Midbrain (tissue), 1 donor: ENCODE measurements around the gene APBA1.

Source experiments
- DNase-seq: peaks from one replicate; lab custom pipeline; 2025; lab: John Stamatoyannopoulos, UW

Gene APBA1

DNA sequence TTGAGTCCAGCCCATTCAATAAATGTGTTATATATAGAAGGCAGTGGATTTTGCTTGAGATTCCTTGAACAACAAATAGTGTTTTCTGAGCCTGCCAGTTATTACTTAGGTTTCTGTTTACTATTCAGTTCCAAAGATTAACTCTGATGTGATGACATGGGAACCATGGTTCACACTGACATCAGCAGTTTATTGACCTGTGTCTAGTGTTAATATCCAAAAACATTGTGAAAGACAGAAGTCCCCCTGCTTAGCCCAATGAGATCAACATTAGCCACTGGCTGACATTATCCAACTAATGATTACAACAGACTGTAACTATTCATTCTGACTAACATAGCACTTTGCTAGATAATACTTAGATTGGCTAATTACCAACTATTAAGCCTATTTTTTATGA is 14.9 kb downstream of the APBA1 start:
- no peak for DNase-seq

- no peak for DNase-seq
Measured at GRCh38 chr9:69655065-69655464, 17.1 kb downstream of the APBA1 start.

DNA sequence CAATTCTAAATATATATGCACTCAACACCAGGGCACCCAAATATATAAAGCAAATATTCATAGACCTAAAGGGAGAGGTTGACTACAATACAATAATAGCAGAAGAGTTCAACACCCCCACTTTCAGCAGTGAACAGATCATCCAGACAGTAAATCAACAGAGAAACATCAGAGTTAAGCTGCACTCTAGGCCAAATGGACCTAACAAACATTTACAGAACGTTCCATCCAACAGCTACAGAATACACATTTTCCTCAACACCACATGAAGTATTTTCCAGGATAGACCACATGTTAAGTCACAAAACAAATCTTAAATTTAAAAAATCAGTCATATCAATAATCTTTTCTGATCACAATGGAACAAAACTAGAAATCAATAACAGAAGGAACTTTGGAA is 18.9 kb downstream of the APBA1 start:
- no peak for DNase-seq

GRCh38 chr9:69649566-69650250 is 22.5 kb downstream of the APBA1 start:
- no peak for DNase-seq

DNA sequence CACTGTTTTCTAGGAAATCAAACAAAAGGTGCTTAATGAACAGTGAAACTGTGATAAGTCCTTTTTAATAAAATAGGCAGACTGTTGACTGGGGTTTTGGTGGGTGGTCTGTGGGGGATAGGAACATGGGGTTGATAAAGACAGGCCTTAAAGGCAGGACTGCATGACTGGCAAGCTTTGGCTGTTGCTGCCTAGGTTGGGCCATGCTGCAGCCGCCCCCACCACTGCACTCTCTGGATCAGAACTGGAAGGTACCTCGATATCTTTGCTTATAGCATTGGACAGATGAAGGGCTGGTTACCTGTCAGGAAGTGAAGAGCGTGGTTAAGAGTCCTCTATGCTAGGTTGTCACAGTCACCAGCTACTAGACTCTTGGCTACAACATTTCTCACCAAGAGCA is 24.4 kb downstream of the APBA1 start:
- DNase-seq: no peak

DNA sequence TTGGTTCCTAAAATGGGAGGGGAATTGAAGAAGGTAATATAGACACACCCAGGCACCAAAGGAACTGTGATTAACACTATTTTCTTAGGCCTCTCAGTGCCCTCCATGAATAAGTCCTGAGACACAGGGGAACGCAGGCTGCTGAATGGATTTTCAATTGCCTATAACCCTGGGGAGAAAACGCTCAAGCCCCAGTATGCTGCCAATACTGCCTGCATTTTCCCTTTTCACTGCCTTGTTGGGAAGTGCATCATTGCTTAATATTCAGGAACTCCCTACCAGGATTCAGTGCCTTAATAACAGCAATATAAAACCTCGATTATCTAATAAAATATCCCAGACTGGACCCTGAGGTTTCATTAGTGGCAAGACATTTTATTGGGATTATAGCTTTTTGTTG is 25.4 kb downstream of the APBA1 start:
- DNase-seq: no peak

DNA sequence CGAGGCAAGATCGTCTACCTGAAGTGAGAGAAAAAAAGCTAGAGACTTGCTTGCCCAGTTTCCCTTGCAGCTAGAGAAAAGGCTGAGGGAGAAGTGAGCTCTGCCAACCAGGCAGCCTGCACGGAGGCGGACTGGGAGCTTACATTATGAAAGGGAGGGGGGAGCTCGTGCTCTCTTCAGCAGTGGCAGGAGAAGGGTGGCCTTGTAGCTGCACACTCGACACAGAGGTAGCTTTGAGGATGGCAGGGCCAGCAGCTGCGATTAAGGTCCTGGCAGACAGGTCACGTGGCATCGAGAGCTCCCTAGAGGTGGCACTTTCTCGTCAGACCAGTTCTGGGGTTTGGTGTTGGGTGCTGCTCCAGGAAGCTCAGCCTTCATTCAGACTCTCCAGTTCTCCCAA is 26.7 kb downstream of the APBA1 start:
- DNase-seq: peak; percentile 9

- no peak for DNase-seq
Measured at GRCh38 chr9:69643098-69643497, 29.1 kb downstream of the APBA1 start.

DNA sequence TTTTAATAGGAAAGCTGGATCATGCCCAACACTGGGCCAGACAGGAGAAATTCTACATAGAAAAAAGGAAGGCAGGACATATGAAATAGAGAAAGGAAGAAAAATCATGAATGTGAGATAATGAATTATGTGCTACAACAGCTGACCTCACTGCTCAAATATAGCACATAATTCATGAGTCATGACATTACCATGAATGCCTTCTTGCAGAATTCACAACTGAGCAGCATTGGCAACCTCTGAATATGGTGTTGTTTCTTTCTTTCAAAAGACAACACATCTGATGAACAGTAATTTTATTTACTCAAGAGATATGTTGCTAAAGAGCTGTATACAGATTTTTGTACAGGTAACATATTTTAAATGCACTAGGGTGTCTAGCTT is 34.4 kb downstream of the APBA1 start:
- no peak for DNase-seq

DNA sequence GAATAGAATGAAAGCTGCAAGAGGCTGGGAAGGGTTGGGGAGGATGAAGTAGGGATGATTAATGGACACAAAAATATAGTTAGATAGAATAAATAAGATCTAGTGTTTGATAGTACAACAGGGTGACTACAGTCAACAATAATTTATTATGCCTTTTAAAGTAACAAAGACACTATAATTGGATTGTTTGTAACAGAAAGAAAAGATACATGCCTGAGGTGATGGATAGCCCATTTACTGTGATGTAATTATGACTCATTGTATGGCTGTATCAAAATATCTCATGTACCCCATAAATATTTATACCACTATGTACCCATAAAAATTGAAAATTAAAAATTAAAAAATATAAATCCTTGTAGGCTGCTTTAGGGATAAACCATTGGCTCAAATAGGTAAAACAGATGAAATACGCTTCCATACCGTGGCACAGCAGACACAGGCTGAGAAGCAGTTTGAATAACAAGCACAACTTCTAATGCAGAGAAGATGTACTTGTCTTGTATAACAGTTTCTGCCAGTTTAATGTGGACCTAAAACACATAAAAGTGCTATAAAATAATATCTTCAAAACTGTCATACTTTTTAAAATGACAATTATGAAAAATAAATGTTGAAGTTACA is 34.9 kb downstream of the APBA1 start:
- no peak for DNase-seq

- DNase-seq: no peak
Measured at GRCh38 chr9:69633716-69634115, 38.5 kb downstream of the APBA1 start.

DNA sequence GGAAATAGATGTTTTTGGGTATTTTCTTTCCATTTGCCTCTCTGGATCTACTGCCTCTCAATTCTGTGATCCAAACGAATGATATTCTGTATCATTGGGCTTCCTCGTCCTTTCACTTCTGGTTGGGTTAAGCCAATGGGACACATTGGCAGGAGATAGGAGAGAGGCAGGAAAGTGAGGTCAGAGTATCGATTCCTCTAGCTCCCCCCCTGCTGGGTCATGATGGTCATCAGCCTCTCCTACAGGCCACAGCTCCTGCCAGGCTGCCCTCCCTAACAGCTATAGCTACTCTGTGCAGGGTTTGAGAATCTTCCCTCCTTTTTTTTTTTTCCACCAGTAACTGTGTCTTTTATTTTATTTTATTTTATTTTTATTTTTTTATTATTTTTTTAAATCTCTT is 39.4 kb downstream of the APBA1 start:
- no peak for DNase-seq

DNA sequence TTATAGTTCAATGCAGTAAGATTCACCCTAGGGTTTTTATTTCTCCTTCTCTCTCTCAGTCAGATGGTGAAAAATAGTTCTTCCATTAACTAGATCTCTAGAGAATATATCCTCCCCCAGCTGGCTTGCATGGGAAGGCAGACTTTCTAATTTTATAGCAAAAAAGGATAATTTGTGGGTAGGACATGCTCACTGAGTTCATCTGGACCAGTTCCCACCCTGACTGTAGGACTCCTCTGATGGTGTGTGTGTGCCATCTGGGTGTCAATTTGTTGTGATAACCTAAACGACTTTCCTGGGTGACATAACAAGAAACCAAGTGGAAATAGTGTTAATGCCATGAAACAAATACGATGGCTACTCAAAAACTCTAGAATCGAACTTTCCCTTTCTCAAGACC is 44.9 kb downstream of the APBA1 start:
- DNase-seq: no peak

- no peak for DNase-seq
Measured at GRCh38 chr9:69623276-69623675, 48.9 kb downstream of the APBA1 start.

- no peak for DNase-seq
Measured at GRCh38 chr9:69622676-69623075, 49.5 kb downstream of the APBA1 start.

- no peak for DNase-seq
Measured at GRCh38 chr9:69621730-69622460, 50.3 kb downstream of the APBA1 start.

GRCh38 chr9:69620731-69621130 is 51.4 kb downstream of the APBA1 start:
- no peak for DNase-seq

- no peak for DNase-seq
Measured at GRCh38 chr9:69619233-69619632, 52.9 kb downstream of the APBA1 start.

DNA sequence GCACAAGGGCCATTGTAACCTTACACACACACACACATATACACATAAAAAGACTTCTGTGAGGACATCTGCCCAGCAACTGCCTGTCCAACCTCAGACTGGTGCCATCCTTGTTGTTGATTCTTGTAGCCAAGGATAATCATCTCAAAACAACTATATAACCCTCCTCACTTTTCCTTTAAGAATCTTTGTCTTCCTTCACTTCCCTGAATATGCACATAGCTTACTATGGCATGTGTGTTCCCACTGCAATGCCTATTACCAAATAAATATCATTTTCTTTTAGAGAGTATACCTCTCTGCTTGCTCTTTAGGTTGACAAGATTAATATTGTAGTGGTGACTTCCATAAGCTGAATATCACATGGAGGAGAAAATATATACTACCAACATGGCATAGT is 55.2 kb downstream of the APBA1 start:
- DNase-seq: no peak

DNA sequence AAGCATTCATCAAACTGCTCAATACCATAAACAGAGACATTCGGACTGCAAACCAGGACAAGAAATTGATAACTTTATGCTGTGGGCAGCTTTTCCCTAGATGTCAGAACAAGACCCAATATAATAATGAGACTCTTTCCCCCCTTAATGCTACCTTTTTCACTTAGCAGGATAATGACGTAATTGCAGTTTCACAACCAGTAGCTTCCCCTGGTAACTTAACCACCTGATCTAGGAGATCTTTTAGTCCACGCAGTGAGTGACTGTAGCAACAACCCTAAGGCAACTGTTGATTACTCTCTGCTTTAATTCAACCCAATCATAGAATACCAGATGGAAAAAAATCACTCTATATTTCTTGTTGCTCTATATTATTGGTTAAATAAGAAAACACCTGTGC is 56.3 kb downstream of the APBA1 start:
- DNase-seq: no peak

GRCh38 chr9:69611221-69611620 is 61.0 kb downstream of the APBA1 start:
- no peak for DNase-seq

DNA sequence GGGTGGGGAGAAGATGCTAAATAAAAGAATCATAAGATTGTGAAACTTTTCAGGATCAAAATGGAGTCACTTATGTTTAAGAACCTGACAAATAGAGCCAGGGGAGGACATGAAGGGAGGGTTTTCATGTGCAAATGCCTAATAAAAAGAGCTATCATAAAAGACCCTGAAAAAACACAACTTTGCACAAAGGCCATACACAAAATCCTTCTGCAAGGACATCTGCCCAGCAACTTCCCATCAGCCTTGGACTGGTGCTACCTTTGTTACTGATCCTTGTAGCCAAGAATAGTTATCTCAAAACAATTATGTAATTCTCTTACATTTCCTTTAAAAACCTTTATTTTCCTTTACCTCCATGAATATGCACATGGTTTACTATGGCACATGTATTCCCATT is 63.0 kb downstream of the APBA1 start:
- no peak for DNase-seq

DNA sequence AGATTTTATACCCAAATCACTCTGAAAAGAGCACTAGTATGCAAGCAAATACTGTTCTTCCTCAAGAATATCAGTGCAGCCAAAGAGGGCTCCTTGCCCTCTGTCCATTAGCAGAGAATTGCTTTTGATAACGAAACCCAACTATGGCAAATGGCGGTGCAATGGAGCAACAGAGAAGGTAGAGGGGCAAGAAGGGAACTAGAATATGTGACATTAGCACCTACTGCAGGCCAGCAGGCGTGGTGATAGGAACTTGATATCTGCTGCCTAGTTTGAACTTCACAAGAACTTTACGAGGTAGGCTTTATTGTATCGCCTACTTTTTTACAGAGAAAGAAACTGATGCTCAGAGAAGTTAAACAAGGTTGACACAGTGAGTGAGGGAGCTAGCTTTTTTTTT is 66.1 kb downstream of the APBA1 start:
- no peak for DNase-seq

DNA sequence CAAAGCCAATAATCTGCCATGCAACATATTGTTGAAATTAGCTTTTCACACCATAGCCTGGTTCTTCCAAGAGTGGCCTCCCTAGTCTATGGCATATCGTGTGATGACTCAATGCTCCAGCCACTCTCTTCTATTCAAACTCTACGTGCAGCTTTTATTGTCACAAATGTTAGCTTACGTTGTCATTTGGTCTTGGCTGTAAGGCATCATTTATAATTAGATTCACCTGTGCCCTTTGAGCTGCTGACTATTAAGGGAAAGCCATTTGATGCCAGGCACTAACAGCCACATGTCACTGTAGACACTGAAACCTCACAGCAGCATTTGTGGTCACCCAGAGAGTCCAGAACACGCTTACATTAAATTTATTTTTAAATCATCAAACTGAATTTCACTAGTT is 66.8 kb downstream of the APBA1 start:
- no peak for DNase-seq
